Kidney epithelial cell (primary cell): Measurements from ENCODE around the gene GPATCH2L. TPM values are rescaled to one million over a fixed set of nuclear protein-coding genes. Genes with fewer than 3 reads are reported as not detected.

ENCODE experiments used
- DNase-seq: peaks from one replicate; pipeline ENCODE4 v3.0.0-alpha.2; 2010; ENCODE audit warnings: low read depth
- H3K27me3 ChIP-seq: 2 replicates; pipeline ENCODE4 v1.6.0; 2011; ENCODE audit warnings: low read length; ENCODE audit not compliant: control insufficient read depth, insufficient read depth
- H3K36me3 ChIP-seq: 2 replicates; pipeline ENCODE4 v1.5.1; 2011; ENCODE audit warnings: low read length; ENCODE audit not compliant: control insufficient read depth, insufficient read depth
- H3K4me3 ChIP-seq: 2 replicates; pipeline ENCODE4 v1.5.1; 2011; ENCODE audit warnings: low read depth, mild to moderate bottlenecking, control low read depth, low read length
- CTCF ChIP-seq: IDR thresholded peaks from 2 replicates; pipeline ENCODE4 v1.5.1; 2011; ENCODE audit warnings: mild to moderate bottlenecking, moderate library complexity, low read length, control low read depth, inconsistent platforms; ENCODE audit not compliant: insufficient read depth, poor library complexity, severe bottlenecking
- total RNA-seq: library from RNA; depleted of rRNA; stranded (reverse); fragments of >200 nt; gene quantifications from 2 replicates; pipeline ENCODE4 v1.2.3, GENCODE V29; 2015

Gene GPATCH2L
- total RNA-seq, 1 donor from 2014 or later = 83.3 TPM

GRCh38 chr14:76257111-76257803 is 105.5 kb downstream of the GPATCH2L start:
- no peak overlapping the region for H3K4me3 ChIP-seq
- H3K36me3 ChIP-seq = no peaks in the 10 kb centered on the region
- DNase-seq = no peak
- no peak for TF ChIP-seq CTCF
- H3K27me3 ChIP-seq = no peaks in the 10 kb centered on the region

- Histone ChIP-seq H3K27me3 (no peaks in the 10 kb centered on the region), H3K4me3 (no peak overlapping the region), H3K36me3 (no peaks in the 10 kb centered on the region)
- no peak for DNase-seq
- TF ChIP-seq CTCF = no peak
These were observed 106.2 kb downstream of the GPATCH2L start for GRCh38 chr14:76257842-76258397.

GRCh38 chr14:76259029-76259735 is 107.5 kb downstream of the GPATCH2L start:
- DNase-seq = no peak
- H3K4me3 ChIP-seq = no peak overlapping the region
- no peaks in the 10 kb centered on the region for H3K27me3 ChIP-seq
- TF ChIP-seq CTCF = no peak
- H3K36me3 ChIP-seq = no peaks in the 10 kb centered on the region

- Histone ChIP-seq H3K4me3 (no peak overlapping the region), H3K36me3 (no peaks in the 10 kb centered on the region), H3K27me3 (no peaks in the 10 kb centered on the region)
- TF ChIP-seq CTCF = no peak
- no peak for DNase-seq
These were observed 109.0 kb downstream of the GPATCH2L start for GRCh38 chr14:76260749-76261148.

GRCh38 chr14:76261371-76261811 is 109.7 kb downstream of the GPATCH2L start:
- no peak overlapping the region for H3K4me3 ChIP-seq
- no peak for TF ChIP-seq CTCF
- H3K36me3 ChIP-seq = no peaks in the 10 kb centered on the region

GRCh38 chr14:76262641-76263040 is 110.9 kb downstream of the GPATCH2L start:
- no peak for DNase-seq
- Histone ChIP-seq H3K36me3 (no peaks in the 10 kb centered on the region), H3K4me3 (no peak overlapping the region), H3K27me3 (no peaks in the 10 kb centered on the region)
- no peak for TF ChIP-seq CTCF

More at GRCh38 chr14:76261371-76261811, 109.7 kb downstream of the GPATCH2L start:
- no peaks in the 10 kb centered on the region for H3K27me3 ChIP-seq
- DNase-seq = no peak
